Measurements from ENCODE around the gene SPACA6.

DNA sequence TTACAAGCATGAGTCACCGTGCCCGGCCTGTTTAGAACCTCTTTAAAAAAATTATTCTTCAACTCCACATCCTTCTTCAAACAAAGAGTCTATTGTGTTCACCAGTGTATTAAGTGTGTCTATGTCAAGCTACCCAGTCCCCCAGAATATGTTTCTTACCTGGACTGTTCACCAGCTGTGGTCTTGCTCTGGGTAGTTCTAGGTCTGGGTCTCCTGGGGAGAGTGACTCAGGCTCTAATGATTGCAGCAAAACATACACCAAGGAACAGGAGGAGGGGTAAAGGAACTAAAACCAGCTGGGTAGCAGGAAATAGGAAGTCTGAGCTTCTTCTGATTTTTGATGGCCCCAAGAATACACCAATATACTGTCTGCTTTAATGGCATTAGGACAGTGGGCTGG, 58.5 kb downstream of the SPACA6 start, which contains the start of gene FPR1:
- TF ChIP-seq CTCF (IDR thresholded peaks at IDR 0.05; ENCODE audit: low read depth, low read length, missing input control) = no peak
- no peak for TF ChIP-seq ZBTB33 (IDR thresholded peaks at IDR 0.05)
- TF ChIP-seq, protein P1, sequence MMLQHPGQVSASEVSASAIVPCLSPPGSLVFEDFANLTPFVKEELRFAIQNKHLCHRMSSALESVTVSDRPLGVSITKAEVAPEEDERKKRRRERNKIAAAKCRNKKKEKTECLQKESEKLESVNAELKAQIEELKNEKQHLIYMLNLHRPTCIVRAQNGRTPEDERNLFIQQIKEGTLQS (IDR thresholded peaks at IDR 0.05) = no peak
- TF ChIP-seq SP1 (IDR thresholded peaks at IDR 0.05) = no peak
- TF ChIP-seq REST (IDR thresholded peaks at IDR 0.05) = no peak
- no peak for TF ChIP-seq YY1 (IDR thresholded peaks at IDR 0.05)
